CD4-positive, alpha-beta T cell treated with Interleukin-4 for 1 hour (primary cell): Measurements from ENCODE around the gene DIO3.

Experiments used
- DNase-seq, 2 donors: peaks; one replicate each; pipeline ENCODE4 v3.0.0-alpha.2; 2020 to 2022

Gene DIO3

GRCh38 chr14:101600336-101600890 is 39.1 kb downstream of the DIO3 start:
- no peak for DNase-seq

GRCh38 chr14:101600891-101601605 is 39.8 kb downstream of the DIO3 start:
- DNase-seq, result no peak

- no peak for DNase-seq
Measured at GRCh38 chr14:101601606-101602465, 40.5 kb downstream of the DIO3 start.

GRCh38 chr14:101602466-101602840 is 41.2 kb downstream of the DIO3 start:
- no peak for DNase-seq

GRCh38 chr14:101603096-101603495 is 41.8 kb downstream of the DIO3 start:
- no peak for DNase-seq

GRCh38 chr14:101604228-101604934 is 43.1 kb downstream of the DIO3 start:
- DNase-seq, result no peak

GRCh38 chr14:101604935-101605780 is 43.9 kb downstream of the DIO3 start:
- DNase-seq, result no peak

- no peak for DNase-seq
Measured at GRCh38 chr14:101605836-101606235, 44.5 kb downstream of the DIO3 start.
